NB4 (cell line): Measurements from ENCODE around the gene SLC52A3.

Source experiments
- DNase-seq: peaks from one replicate; pipeline ENCODE4 v3.0.0; 2010; ENCODE audit warnings: low read depth
- H3K4me3 ChIP-seq: one replicate; pipeline ENCODE4 v1.5.1; 2011; ENCODE audit warnings: mild to moderate bottlenecking, low read depth, low read length, moderate library complexity
- CTCF ChIP-seq: IDR thresholded peaks from one replicate; pipeline ENCODE4 v1.5.1; 2012; ENCODE audit warnings: low read depth, low read length
- MAX ChIP-seq: IDR thresholded peaks from 2 replicates; pipeline ENCODE4 v1.6.1; 2011; ENCODE audit warnings: low read depth, low read length
- MYC ChIP-seq: IDR thresholded peaks from 2 replicates; pipeline ENCODE4 v1.6.1; 2011; ENCODE audit warnings: low read depth, low read length
- POLR2A ChIP-seq: IDR thresholded peaks from 2 replicates; pipeline ENCODE4 v1.6.1; 2011; ENCODE audit warnings: mild to moderate bottlenecking; ENCODE audit not compliant: insufficient read length; ENCODE audit errors: extremely low read depth

Gene SLC52A3

GRCh38 chr20:772806-773205 is 4.5 kb upstream of the SLC52A3 start:
- no peak for DNase-seq
- TF ChIP-seq POLR2A (no peak), MYC (no peak), CTCF (no peak), MAX (no peak)

GRCh38 chr20:771741-772464 is 3.6 kb upstream of the SLC52A3 start:
- H3K4me3 ChIP-seq = no peak overlapping the region
- TF ChIP-seq MAX = no peak
- no peak for TF ChIP-seq CTCF
- TF ChIP-seq MYC = no peak
- TF ChIP-seq POLR2A = no peak
- no peak for DNase-seq

More at GRCh38 chr20:772806-773205, 4.5 kb upstream of the SLC52A3 start:
- H3K4me3 ChIP-seq = no peak overlapping the region

GRCh38 chr20:770691-771090 is 2.4 kb upstream of the SLC52A3 start:
- TF ChIP-seq POLR2A (no peak), MYC (no peak), CTCF (no peak), MAX (no peak)
- DNase-seq = no peak
- no peak overlapping the region for H3K4me3 ChIP-seq

- TF ChIP-seq MYC = no peak
- no peak for TF ChIP-seq POLR2A
- TF ChIP-seq CTCF = no peak
- no peak for TF ChIP-seq MAX
- no peak overlapping the region for H3K4me3 ChIP-seq
- DNase-seq = no peak
These were observed 1.4 kb downstream of the SLC52A3 start for GRCh38 chr20:766906-767305.

GRCh38 chr20:764255-764654 is 4.0 kb downstream of the SLC52A3 start:
- no peak for DNase-seq
- no peak overlapping the region for H3K4me3 ChIP-seq
- TF ChIP-seq MYC (no peak), POLR2A (no peak), MAX (no peak), CTCF (no peak)
